Smooth muscle cell of the brain vasculature (primary cell): ENCODE data around the gene HOOK2.
A peak's percentile ranks its signal among the peaks of the same experiment; 100 is the strongest.

Experiments used
- DNase-seq: peaks from one replicate; pipeline ENCODE4 v3.0.0-alpha.2; 2012; ENCODE audit warnings: low read depth, low spot score

The HOOK2 gene

DNA sequence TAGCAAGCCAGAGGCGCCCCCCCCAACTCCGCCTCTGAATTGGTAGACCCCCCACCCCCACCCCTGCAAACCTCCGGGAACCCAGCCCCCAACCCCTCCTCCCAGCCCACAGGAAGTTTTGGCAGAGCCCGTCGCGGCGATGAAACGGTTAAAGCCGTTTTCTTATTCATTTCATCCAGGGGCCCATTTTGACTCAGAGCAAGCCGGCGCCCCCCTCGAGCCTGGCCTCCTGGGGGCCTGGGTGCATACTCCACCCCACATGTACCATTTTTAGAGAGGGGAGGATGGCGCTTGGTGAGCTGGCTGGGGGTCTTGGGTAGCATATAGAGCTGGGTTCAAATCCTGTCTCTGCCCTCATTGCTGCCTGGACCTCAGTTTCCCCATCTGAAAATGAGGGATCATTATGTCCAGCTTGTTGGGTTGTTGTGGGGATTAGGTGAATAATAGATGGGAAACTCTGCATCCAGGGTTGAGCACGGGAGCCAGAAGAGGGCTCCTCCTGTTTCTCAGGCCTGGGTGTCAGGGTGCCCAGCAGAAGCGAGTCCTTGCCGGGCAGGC, 8.0 kb upstream of the HOOK2 start:
- DNase-seq, result no peak

DNA sequence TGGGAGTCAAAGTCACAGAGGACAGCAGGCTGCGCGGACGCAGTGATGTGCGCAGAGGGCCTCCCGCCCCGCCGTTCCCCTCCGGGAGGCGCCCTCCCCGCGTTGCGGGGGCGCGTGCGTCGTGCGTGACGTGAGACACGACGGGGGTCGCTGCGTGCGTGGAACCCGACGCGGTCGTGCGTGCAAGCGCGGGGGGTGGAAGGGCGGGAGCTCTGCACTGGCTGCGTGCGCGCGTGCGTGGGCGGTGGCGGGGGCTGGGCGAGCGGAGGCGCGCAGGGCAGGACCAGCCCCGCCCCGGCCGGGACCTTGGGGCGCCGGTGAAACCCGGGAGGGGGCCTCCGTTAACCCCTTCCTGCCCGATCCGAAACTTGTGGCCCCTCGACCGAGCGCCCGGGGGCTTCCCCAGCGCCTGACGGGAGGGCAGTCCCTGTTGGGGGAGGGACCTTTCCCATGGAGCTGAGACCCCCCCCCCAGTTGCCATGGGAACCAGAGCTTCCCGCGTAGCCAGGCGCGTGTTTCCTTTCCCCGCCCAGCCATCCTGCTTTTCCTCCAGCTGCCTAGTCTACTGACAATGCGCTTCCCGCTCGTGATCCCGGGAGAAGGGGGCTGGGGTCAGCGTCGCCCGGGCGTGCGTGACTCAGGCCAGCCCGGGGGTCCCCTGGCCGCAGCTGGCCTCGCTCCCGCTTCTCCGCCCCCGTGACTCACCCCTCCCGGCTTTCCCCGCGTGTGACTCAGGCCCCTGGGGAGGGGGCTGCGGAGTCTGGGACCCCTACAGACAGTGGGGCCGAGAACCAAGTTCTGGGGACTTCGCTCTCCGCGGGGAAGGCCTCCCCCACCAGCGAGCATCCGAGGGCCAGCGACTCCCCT, 7.3 kb upstream of the HOOK2 start:
- DNase-seq, result no peak

DNA sequence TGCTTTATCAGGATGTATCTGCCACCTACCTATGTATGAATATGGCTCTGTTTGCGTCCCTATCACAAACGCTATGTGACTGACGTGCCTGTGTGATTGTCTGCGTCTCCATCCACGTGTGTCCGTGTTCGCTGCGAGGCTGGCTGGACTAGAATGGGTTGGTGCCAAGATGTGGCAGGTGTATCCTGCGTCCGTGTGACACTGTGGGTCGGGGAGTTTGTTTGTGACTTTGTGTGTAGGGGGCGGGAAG, 6.7 kb upstream of the HOOK2 start:
- DNase-seq, result no peak

DNA sequence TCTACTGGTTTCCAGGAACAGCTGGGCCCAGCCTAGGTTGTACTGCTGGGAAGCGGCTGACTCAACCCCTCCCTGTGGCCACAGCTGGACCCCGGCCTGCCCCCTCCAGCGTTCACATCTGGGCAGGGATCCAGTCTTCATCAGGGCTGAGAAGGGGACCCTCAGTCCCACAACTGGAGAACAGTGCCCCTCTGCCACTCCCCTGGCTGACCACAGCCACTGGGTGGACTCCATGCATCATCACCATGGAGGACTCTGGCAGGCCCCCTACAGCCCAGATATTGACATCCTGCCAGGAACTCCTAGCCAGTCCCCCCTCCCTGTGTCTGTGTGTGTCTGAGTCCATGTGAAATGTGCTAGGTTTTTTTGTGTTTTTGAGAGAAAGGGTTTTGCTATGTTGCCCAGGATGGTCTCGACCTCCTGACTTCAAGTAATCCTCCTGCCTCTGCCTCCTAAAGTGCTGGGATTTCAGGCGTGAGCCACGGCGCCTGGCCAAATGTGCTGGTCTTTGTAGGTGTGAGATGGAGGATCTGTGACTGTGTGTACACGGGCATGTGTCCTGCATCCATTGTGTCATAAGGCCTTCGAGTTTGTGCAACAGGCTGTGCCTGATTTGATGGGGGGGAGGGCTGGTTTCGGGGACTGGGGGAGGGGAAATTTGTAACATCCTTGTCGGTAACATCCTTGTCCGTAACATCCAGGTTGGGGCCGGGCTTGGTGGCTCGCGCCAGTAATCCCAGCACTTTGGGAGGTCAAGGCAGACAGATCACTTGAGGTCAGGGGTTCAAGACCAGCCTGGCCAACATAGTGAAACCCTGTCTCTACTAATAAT, 4.0 kb upstream of the HOOK2 start:
- no peak for DNase-seq

DNA sequence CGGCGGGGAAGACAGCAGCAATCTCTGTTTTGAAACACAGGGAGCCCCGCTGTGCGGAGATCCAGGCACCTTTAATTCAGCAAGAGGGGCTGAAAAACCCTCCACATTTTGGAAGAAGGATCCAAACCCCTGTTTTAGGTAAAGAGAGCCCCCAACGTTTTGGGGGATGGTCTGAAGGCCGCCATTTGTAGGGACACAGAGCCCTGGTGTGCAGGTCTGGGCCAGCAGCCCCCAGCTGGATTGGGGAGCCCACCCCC, 3.5 kb upstream of the HOOK2 start:
- no peak for DNase-seq

DNA sequence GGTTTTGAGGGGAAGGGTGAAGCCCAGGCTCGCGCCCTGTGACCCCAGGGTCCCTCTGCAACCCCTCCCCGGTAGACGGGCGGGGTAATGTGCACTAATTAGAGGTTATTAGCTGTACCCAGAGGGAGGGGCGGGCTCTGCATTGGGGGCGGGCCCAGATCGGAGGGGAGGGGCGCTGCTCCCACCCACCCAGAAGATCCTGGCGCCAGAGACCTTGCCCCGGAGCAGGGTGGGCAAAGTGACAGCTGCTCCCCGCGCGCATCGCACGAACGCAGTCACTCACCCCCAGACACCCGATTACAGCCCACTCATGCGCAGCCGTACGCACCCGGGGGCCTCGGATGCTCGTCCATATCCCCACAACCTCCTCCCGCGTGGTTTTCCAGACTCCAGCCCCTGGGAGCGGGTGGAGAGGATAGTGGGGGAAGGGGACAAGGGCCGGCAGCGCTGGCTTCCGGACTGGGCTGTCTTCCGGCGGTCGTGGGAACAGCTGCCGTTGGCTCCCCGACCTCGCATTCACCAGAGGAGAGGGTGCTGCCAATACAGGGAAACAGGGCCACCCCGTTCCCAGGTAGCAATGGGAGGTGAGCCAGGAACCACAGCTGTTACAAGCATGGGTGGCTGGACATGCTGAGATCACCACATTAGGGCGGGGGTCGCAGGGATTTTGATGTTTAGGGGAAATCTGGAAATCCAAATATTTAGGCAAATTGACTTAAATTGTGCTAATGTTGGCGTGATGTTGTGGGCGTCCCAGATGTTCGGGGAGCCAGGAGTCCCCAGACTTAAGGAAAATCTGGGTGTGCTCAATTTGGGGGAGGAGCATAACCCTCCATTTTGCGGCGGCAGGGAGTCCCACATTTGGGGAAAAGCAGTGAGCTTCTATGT, 2.9 kb upstream of the HOOK2 start:
- DNase-seq, result no peak

DNA sequence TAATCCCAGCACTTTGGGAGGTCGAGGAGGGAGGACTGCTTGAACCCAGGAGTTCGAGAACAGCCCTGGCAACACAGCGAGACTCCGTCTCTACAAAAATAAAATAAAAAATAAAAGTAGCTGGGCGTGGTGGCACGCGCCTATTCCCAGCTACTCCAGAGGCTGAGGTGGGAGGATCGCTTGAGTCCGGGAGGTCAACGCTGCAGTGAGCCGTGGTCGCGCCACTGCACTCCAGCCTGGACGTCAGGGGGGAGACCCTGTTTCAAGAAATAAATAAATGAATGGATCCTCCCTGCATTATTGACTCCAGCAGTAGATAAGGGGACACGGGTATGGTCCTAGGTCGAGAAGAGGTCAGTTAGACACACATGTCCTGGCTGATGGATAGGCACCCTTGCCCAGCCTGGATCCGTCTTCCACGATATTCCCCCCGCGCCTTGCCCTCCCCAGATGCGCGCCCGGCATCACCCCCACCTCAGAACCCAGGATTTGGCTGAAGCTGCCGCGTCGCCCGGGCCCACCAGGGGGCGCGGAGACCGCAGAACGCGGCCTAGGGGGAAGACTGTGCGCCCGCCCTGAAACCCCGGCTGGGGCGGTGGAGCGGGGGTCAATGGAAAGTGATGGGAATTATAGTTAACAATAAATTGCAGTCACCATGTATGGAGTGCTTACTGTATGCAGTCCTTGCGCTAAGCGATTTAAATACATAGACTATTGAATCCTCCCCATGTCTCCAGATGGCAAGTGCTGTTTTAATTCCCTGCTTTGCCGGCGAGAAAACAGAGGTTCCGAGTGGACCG, 2.1 kb upstream of the HOOK2 start:
- no peak for DNase-seq

DNA sequence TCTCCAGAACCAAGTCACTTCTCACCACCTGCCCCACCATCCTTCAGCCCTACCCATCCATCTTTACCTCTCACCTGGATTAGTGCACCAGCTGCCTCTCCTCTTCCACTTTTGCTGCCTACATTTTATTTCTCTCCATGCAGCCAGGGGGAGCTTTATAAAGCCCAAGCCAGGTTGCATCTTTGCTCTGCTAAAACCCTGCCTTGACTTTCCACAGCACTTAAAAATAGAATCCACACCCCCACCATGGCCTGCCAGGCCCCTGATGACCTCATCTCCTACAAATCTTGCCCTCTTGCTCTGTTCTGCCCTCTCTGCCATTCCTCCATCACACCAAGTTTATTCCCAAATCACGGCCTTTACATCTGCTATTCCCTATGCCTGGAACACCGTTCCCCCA, 1.8 kb downstream of the HOOK2 start:
- DNase-seq, result no peak

DNA sequence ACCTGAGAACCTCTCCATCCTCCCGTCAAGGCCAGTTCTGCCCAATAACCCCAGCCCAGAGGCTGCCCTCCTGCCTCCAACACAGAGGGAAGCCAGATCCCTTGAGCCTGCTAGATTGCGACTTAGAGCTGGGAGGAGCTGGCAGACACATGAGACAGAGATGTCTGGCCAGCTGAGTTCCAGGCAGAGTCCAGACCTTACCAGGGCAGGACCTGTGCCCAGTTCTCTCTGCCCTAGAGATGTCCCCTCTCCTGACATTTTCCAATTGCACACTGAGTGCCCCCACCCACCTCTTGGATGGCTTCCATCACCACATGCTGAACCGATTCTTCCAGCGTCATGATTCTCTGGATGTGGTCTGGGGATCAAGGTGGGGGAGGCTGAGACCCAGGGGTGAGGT, 3.0 kb downstream of the HOOK2 start:
- no peak for DNase-seq

DNA sequence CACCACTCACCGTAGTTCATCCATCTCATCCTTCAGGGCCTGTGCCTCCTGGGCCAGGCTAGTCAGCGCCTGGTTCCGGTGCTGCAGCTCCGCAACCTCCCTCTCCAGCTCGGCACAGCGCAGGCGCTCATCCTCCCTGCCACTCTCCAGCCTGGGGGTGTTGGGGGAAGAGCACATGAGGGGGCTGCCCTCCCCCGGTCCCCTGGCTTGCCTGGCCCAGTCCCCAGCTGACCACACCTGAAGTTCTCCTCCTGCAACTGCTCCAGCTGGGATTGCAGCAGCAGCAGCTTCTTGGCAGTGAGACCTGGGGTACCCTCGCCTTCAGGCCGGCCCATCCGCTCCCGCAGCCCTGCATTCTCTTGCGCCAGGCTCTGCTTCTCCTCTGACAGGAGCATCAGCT, 4.4 kb downstream of the HOOK2 start:
- DNase-seq, result no peak

DNA sequence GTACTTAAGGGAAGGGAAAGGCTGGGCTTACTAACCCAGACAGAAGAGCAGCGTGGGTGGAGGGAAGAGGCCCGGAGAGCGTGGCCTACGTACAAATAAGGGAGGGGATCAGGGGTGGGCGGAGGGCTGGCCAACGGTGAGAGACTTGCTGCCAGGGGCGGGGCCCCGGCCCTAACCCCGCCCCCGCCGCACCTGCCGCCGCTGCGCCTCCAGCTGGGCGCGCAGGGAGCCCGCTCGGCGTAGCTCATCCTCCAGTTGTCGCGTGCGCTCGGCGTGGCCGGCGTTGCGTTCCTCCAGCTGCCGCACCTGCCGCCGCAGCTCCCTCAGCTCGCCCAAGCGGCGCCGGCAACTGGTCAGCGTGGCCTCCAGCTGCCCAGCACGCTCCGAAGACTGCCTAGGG, 5.7 kb downstream of the HOOK2 start:
- no peak for DNase-seq

DNA sequence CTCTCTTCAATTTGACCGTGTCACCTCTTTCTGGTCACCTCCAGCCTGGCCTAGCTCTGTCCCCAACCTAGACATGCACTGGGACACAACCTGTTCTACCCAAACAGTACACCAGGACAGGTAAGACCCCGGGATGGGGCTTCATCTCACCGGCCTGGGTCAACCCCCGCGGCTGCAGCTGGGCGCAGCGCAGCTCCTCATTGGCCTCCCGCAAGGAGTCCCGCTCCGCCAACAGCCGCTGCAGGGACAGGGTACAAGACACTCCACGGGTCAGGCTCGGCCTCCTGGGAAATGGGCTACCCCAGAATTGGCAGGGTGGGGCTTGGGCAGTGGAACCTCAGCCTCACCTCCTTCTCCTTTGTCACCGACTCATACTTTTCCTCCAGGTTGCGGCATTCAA, 7.7 kb downstream of the HOOK2 start:
- no peak for DNase-seq

DNA sequence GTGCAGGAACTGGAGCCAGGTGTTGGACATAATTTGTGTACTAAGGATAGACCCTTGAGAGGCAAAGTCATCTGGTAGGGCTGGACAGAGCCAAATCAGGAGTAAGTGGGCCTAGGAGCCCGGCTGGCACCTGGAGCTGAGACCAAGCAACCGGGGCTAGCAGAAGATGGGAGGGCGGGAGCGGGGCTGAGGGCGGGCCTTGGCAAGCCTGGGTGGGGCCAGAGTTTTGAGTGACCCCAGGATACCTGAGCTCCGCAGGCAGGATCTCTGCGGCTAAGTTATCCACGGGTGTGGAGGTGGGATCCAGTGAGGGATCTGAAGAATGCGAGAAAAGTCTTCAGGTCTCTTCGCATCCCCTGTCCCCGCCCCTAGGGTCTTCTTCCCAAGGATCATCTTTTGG, 8.2 kb downstream of the HOOK2 start:
- no peak for DNase-seq

DNA sequence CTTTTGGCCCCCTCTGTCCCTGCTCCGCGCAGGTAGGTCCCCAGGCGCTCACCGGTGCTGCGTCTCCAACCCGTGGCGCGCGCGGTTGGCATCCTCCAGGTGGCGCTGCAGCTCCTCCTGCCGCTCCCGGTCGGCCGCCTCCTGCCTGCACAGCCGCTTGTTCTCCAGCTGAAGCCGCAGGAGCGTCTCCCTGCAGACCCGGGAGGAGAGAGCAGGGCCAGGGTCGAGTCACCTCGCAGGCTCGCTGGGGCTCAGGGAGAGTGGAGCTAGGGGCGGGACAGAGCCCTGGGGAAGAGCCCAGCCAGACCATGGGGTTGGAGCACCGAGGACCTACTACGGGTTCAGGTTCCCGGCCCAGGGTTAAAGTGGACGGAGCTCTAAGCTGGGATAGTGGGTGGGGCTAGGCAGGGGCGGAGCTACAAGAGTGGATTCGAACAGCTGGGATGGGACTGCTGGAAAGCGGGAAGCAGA, 9.3 kb downstream of the HOOK2 start:
- no peak for DNase-seq

DNA sequence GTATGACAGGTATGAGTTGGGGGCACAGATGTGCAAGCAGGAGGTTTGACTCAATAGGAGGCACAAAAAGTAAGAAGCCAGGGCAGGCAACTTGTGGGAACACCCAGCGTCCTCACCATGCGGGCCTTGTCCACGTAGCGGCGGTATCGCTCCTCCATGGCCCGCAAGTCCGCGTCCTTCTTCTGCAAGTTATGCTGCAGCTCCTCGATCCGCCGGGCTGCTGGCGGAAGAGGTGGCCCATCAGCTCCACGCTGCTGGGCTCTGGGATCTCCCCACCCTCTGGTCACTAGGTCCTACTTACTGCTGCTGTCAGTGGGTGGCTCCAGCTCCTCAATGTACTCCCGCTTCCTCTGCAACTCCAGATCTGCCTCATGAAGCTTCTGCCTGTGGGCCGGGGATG, 10.7 kb downstream of the HOOK2 start:
- DNase-seq, result no peak

DNA sequence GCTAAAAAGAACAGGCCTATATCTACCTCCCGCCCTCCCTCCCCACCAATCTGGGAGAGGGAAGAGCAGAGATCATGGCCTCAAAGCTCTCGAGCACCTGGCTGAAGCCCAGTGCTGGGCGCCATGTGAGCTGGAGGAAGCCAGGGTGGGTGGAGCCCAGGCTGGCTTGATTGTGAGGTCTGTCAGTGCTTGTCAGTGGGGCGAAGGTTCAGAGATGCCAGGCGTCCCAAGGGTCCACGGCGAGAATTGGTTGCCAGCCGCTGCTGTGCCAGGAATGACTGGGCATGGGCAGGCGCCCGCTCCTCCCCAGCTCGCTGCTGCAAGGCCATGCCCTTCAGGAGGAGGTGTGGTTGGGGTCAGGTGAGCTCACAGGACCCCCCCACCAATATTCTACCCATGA, 12.3 kb downstream of the HOOK2 start:
- DNase-seq, result no peak

DNA sequence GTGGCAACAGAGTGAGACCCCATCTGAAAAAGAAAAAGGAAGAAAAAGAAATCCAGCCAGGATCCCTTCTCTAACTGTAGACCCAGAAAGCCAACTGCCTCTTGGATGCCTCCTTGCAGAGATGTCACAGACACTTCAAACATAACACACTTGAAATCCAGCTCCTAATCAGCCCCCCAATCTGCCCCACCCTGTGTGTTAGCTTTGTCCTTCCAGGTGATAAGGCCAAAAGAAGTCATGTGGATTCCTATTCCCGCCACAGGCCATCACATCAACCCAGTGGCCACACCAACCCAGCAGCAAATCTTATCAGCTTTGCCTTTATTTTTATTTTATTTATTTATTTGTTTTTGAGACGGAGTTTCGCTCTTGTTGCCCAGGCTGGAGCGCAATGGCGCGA, 15.7 kb downstream of the HOOK2 start:
- DNase-seq, result no peak

DNA sequence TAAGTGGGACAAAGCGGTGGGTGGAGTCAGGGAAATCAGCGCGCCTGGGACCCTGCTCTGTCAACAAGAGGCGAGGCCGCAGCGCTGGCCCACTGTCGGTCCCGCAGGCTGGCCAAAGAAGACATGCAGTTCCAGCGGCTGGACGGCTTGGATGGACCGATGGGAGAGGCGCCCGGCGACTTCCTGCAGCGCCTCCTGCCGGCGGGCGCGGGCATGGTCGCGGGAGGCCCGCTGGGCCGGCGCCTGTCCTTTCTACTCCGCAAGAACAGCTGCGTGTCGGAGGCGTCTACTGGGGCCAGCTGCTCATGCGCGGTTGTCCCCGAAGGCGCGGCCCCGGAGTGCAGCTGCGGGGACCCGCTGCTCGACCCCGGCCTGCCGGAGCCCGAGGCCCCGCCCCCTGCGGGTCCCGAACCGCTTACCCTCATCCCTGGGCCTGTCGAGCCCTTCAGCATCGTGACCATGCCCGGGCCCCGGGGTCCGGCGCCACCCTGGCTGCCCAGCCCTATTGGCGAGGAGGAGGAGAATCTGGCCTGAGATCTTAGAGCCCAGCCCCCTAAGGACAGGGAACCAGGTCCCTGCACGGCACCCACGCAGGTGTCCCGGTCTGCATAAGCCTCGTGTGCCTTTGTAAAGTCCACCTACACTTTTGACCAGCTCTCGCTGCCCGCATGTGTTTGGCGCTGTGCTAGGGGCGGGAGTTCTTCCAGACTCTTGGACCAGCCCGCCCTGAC, 17.6 kb downstream of the HOOK2 start:
- peak; percentile 18 for DNase-seq

DNA sequence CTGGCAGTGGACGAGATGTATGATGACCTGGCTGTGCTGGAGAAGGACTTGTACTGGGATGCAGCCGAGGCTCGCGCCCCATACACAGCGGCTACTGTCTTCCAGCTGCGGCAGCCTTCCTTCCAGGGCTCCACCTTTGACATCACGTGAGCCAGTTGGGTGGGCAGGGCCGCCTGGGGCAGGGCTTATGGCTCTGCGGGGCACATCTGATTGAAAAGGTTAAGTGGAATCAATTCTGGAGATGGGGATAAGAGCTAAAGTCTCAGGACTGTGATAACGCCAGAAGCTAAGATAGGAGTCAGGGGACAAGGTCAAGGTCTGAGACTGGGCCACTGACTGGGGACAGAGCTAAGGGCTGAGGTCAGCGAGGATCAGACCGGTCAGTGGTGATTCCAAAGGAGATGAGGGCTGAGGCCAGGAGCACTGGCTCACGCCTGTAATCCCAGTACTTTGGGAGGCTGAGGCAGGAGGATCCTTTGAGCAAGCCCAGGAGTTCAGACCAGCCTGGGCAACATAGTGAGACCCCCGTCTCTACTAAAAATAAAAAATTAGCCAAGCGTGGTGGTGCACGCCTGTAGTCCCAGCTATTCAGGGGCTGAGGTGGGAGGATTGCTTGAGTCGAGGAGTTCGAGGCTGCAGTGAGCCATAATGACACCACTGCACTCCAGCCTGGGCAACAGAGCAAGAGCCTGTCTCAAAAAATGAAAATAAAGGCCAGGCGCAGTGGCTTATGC, 19.0 kb downstream of the HOOK2 start:
- no peak for DNase-seq
